Measurements from ENCODE around the gene CPA3.

CPA3 gene

GRCh38 chr3:148865049-148865448 is at the start of gene CPA3:
CPA3 (plus strand) TSS chr3:148865296; CDS start chr3:148865308, 12 bp downstream.
- TF ChIP-seq CTCF (IDR thresholded peaks at IDR 0.05; ENCODE audit: low read length, missing control alignments), result no peak
- no peak within 1 kb of the TSS for H3K4me3 ChIP-seq (replicated peaks; ENCODE audit: low read depth, low read length)
- DNase-seq (ENCODE audit: low read depth), result no peak

GRCh38 chr3:148815316-148816110 is 49.6 kb upstream of the CPA3 start:
- no peak for DNase-seq (ENCODE audit: low read depth)
- H3K4me3 ChIP-seq (replicated peaks; ENCODE audit: low read depth, low read length), result no peak overlapping the region
- TF ChIP-seq CTCF (IDR thresholded peaks at IDR 0.05; ENCODE audit: low read length, missing control alignments), result no peak

- no peak overlapping the region for H3K4me3 ChIP-seq (replicated peaks; ENCODE audit: low read depth, low read length)
- TF ChIP-seq CTCF (IDR thresholded peaks at IDR 0.05; ENCODE audit: low read length, missing control alignments), result no peak
- no peak for DNase-seq (ENCODE audit: low read depth)
These were observed 48.7 kb upstream of the CPA3 start for GRCh38 chr3:148816427-148816826.

GRCh38 chr3:148816981-148817525 is 48.0 kb upstream of the CPA3 start:
- no peak overlapping the region for H3K4me3 ChIP-seq (replicated peaks; ENCODE audit: low read depth, low read length)
- no peak for TF ChIP-seq CTCF (IDR thresholded peaks at IDR 0.05; ENCODE audit: low read length, missing control alignments)
- no peak for DNase-seq (ENCODE audit: low read depth)

- TF ChIP-seq CTCF (IDR thresholded peaks at IDR 0.05; ENCODE audit: low read length, missing control alignments), result no peak
- H3K4me3 ChIP-seq (replicated peaks; ENCODE audit: low read depth, low read length), result no peak overlapping the region
- no peak for DNase-seq (ENCODE audit: low read depth)
These were observed 44.5 kb upstream of the CPA3 start for GRCh38 chr3:148820361-148821245.

- DNase-seq (ENCODE audit: low read depth), result no peak
- TF ChIP-seq CTCF (IDR thresholded peaks at IDR 0.05; ENCODE audit: low read length, missing control alignments), result no peak
- no peak overlapping the region for H3K4me3 ChIP-seq (replicated peaks; ENCODE audit: low read depth, low read length)
These were observed 42.1 kb upstream of the CPA3 start for GRCh38 chr3:148823026-148823425.

All from fibroblast of pulmonary artery (primary cell).